HG03442 (cell line): ENCODE results near the gene GSTM4.
"Not testable (repeated sequence)": the region's sequence is repeated elsewhere in the genome, so short reads cannot be mapped to it uniquely, and the experiment has no call there.

ENCODE experiments used
- ATAC-seq: cut with Tn5 transposase; IDR thresholded peaks from one replicate; pipeline ENCODE4 v1.9.1; 2021; ENCODE audit warnings: mild to moderate bottlenecking, moderate library complexity; ENCODE audit not compliant: unreplicated experiment

GSTM4 gene

GRCh38 chr1:109660691-109661026, 4.8 kb downstream of the GSTM4 start:
- not testable (repeated sequence) for ATAC-seq

DNA sequence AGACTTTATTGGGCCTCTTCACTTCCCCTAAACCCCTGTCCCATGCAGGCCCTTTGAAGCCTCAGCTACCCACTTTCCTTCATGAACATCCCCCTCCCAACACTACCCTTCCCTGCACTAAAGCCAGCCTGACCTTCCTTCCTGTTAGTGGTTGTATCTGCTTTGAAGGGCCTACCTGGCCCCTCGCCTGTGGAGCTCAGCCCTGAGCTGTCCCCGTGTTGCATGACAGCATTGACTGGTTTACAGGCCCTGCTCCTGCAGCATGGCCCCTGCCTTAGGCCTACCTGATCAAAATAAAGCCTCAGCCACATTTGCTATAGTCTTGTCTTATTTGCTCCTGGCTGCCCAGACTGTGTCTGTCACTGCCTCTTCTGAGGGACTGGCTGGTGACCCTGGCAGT, 5.5 kb downstream of the GSTM4 start:
- ATAC-seq: no peak

GRCh38 chr1:109664671-109665070, 8.8 kb downstream of the GSTM4 start:
- no peak for ATAC-seq

DNA sequence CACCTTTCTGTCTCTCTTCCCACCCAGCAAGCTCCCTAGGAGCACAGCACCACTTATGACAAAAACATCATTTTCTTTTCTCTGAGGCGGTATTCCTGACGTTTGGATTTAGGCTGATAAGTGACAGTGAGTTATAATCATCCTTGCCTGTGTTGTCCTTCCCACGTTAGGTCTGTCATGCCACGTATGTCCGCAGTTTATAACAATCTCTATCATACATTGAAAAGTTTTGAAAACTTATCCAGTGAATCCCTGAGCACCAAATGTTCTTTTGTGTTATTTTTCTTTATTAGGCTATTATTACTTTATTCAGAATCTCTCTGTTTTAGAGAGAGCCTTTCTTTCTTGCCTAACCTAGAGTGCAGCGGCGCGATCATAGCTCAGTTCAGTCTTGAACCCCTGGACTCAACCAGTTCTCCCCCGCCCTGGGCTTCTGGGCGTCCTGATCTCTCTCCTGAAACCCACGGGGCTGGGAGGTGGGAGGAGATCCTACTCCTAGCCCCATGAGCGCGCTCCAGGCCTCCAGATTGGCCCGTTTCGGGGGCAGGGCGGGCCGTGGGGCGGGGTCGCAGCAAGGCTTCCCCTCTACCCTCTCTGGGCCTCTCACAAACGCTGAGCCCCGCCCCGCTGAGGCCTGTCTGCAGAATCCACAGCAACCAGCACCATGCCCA, 11.7 kb downstream of the GSTM4 start, which contains the start of gene GSTM2:
Gene GSTM2 (plus strand): TSS at position 606 of the 671 bp plus-strand sequence. CDS start 59 bp downstream, at position 665.
- ATAC-seq: peak; percentile 68

- ATAC-seq: no peak
Observed at GRCh38 chr1:109668123-109668775, 12.3 kb downstream of the GSTM4 start.

- ATAC-seq: no peak
Observed at GRCh38 chr1:109669246-109669948, 13.5 kb downstream of the GSTM4 start.

DNA sequence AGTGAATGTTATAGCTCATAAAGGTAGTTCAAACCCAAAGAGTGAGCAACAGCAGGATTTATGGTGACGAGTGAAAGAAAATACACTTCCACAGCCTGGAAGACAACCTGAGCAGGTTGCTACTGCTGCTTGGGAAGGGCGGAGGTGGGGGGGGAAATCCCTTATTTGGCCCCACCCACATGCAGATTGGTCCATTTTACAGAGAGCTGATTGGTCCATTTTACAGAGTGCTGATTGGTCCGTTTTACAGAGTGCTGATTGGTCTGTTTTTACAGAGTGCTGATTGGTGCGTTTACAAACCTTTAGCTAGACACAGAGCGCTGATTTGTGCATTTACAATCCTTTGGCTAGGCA, 14.0 kb downstream of the GSTM4 start:
- ATAC-seq: not testable (repeated sequence)

GRCh38 chr1:109671067-109671466, 15.2 kb downstream of the GSTM4 start:
- no peak for ATAC-seq

DNA sequence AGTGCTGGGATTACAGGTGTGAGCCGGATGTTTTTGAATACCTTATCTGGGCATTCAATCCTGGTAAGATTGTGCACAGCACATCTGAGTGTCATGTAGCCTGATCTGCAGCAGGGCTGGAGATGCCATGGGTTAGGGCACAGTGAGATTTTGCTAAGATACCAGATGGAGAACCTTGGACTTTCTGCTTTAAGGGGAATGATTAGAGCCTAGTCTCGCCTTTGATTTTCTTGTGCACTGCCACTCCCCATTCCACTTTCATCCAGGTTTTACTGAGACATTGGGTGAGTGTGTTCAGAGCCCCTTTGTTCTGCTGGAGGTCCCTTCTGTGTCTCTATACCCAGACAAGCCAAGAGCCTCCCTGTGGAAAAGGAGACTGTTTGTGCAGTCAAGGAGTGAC, 18.0 kb downstream of the GSTM4 start:
- not testable (repeated sequence) for ATAC-seq

GRCh38 chr1:109676683-109677381, 20.9 kb downstream of the GSTM4 start:
- ATAC-seq: not testable (repeated sequence)

DNA sequence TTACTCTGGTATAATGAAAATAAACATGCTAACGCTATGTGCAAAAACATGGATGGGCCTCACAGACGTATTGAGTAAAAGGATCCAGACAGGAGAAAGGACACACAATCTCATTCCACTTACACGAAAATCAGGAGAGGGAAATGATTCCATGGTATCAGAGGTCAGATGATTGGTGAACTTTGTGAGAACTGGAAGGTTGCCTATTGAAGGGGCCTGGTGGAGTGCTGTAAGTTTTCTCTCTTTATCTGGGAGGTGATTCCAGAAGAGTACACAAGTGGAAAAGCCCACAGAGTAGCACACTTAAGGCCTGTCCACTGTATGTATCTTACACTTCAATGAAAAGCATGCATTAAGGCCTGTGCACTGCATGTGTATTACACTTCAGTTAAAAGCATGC, 21.6 kb downstream of the GSTM4 start:
- ATAC-seq: no peak

DNA sequence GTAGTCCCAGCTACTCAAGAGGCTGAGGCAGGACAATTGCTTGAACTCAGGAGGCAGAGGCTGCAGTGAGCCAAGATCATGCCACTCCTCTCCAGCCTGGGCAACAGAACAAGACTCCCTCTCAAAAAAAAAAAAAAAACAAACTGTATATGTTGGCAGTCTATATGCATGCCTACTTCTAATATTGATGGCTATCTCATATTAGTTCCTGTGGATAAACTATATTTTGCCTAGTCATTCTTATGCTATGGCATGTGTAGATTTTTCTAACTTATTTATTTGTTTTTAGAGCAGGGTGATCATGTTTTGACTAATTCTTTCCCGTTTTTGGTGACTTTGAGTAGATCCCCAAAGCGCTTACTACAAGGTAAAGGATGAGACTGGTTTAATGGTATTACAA, 22.7 kb downstream of the GSTM4 start:
- ATAC-seq: not testable (repeated sequence)

- ATAC-seq: not testable (repeated sequence)
Observed at GRCh38 chr1:109684777-109685176, 28.9 kb downstream of the GSTM4 start.

DNA sequence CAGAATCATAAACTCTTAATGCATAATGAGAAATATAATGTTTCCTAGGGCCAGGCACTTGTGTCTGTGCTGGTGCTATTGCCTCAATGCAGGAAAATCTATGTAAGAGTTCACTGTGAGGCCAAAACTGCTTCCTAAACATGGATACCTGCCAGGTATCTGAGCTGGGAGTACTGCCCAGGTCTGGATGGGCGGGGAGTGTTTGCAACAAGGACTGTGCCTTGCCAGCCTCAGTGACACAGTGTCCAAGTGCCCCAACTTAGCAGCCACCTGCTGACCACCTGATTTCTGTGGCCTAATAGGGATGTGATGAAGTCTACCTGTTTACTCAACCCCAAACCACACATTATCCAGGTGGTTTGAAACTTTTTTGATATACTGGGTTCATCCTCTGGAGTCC, 29.5 kb downstream of the GSTM4 start:
- ATAC-seq: not testable (repeated sequence)

- ATAC-seq: not testable (repeated sequence)
Observed at GRCh38 chr1:109685890-109686289, 30.0 kb downstream of the GSTM4 start.

DNA sequence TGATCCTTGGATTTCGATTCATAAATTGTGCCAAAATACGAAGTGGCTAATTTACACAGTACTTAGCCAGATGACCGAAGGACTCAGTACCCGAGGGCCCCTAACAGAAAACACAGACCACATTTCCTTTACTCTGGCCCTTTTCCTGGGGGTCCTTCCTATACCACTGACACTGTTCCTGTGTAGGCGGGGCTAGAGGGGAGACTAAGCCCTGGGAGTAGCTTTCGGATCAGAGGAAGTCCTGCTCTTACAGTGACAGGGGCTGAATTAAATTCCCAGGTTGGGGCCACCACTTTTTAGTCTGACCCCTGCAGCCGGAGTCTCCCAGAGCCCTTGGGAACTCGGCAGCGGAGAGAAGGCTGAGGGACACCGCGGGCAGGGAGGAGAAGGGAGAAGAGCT, 31.2 kb downstream of the GSTM4 start:
- not testable (repeated sequence) for ATAC-seq

DNA sequence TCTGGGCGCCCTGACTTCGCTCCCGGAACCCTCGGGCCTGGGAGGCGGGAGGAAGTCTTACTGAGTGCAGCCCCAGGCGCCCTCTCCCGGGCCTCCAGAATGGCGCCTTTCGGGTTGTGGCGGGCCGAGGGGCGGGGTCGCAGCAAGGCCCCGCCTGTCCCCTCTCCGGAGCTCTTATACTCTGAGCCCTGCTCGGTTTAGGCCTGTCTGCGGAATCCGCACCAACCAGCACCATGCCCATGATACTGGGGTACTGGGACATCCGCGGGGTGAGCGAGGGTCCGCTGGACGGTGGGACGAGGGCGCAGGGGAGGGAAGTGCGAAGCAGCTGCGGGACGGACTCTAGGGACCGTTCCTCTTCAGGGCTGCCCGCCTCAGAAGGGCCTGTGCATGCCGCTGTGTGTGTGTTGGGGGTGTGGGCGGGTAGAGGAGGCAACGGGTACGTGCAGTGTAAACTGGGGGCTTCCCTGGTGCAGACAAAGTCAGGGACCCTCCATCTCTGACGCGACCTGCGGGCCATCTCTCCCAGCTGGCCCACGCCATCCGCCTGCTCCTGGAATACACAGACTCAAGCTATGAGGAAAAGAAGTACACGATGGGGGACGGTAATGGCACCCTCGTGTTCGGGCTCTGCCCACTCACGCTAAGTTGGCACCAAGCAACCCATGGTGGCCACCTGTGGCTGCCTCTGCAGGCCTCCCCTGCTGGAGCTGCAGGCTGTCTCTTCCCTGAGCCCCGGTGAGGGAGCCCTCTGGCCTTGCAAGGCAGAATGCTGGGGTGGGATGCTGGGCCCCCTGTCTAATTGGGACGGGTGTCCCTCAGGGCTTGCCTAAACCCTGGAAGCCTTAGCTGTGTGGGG, 32.0 kb downstream of the GSTM4 start, which contains the start of gene GSTM1:
Gene GSTM1 (plus strand): TSS at position 177 of the 859 bp plus-strand sequence. CDS start 57 bp downstream, at position 234.
- no peak for ATAC-seq

GRCh38 chr1:109689844-109690405, 34.0 kb downstream of the GSTM4 start:
- ATAC-seq: no peak

- no peak for ATAC-seq
Observed at GRCh38 chr1:109691759-109692158, 35.9 kb downstream of the GSTM4 start.

DNA sequence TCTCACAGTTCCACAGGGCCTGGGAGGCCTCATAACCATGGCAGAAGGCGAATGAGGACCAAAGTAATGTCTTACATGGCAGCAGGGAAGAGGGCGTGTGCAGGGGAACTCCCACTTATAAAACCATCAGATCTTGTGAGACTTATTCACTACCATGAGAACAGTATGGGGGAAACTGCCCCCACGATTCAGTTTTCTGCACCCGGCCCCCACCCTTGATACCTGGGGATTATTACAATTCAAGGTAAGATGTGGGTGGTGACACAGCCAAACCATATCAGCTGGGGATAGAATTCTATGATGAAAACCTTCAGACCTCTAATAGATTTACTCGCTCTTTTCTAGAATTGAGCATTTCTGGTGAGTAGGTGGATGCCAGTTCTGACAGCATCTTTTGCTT, 38.5 kb downstream of the GSTM4 start:
- not testable (repeated sequence) for ATAC-seq
